ENCODE data around the gene UBE2D1. TPM values are rescaled to one million over a fixed set of nuclear protein-coding genes. Genes with fewer than 3 reads are reported as not detected.

UBE2D1 gene
- total and polyA plus RNA-seq, 9 of the 15 experiments (the other 6 are each of a cell fraction or from before 2014, with no cell fraction given): 4.1 to 24.4 (median 12.3) TPM

DNA sequence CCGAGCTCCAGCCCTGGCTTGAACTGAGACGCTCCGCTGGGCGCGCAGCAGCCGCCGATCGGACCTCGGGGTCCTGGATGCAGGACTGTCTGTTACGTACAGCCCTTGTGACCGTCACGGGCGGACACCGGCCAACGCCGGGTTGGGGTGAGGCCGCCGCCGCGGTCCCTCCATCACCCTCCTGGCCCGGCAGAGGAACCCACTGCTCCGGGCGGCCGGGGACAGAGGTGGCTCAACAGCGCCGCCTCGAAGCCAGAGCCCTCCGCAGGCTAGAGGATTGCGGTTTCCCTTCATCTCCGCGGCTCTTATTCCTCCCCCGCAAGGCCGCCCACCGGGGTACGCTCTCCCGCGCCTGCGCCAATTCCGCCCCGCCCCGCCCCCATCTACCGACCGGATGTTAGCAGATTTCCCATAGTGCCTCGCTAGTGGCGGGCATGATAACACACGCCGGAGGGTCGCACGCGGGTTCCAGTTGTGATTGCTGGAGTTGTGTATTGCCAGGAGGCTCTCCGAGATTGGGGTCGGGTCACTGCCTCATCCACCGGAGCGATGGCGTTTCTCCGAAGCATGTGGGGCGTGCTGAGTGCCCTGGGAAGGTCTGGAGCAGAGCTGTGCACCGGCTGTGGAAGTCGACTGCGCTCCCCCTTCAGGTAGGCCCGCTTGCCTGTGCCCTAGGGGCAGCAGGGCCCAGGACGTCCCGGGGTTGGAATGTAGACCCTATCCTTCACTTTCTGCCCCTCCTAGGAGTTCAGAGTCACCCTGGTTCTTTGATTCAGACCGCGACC lies 50.4 kb downstream of the UBE2D1 start, which contains the start of gene TFAM (continued):
- TF ChIP-seq, protein P1, sequence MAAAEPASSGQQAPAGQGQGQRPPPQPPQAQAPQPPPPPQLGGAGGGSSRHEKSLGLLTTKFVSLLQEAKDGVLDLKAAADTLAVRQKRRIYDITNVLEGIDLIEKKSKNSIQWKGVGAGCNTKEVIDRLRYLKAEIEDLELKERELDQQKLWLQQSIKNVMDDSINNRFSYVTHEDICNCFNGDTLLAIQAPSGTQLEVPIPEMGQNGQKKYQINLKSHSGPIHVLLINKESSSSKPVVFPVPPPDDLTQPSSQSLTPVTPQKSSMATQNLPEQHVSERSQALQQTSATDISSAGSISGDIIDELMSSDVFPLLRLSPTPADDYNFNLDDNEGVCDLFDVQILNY (CRISPR knock-in tag; IDR thresholded peaks at IDR 0.05): peak; percentile 55; the same call in 1 of the 2 replicates
- TF ChIP-seq KLF10 (CRISPR knock-in tag; IDR thresholded peaks at IDR 0.05) (no peak), NCOA2 (IDR thresholded peaks at IDR 0.05; ENCODE audit: partially characterized antibody in 2 of 2) (no peak), CBFB (CRISPR knock-in tag; IDR thresholded peaks at IDR 0.05) (peak; percentile 98), ZBED1 (IDR thresholded peaks at IDR 0.05) (0 out of 2 replicates have a peak, but pooled peaks have one; percentile 46), MEF2D (tag; conservative IDR thresholded peaks at IDR 0.05; ENCODE audit: low read depth) (peak; percentile 72; the same call in 1 of the 2 replicates), ZNF224 (CRISPR knock-in tag; IDR thresholded peaks at IDR 0.05) (no peak), RBFOX2 (IDR thresholded peaks at IDR 0.05; ENCODE audit: low read depth, low read length) (peak; percentile 99), NFIC (IDR thresholded peaks at IDR 0.05) (peak; percentile 40; the same call in 1 of the 2 replicates), ADNP (tag; IDR thresholded peaks at IDR 0.05) (no peak; the same call in 1 of the 2 replicates), SMAD4 (CRISPR knock-in tag; conservative IDR thresholded peaks at IDR 0.05) (peak; percentile 77), TAL1 (IDR thresholded peaks at IDR 0.05) (no peak)
- TF ChIP-seq, protein P2, sequence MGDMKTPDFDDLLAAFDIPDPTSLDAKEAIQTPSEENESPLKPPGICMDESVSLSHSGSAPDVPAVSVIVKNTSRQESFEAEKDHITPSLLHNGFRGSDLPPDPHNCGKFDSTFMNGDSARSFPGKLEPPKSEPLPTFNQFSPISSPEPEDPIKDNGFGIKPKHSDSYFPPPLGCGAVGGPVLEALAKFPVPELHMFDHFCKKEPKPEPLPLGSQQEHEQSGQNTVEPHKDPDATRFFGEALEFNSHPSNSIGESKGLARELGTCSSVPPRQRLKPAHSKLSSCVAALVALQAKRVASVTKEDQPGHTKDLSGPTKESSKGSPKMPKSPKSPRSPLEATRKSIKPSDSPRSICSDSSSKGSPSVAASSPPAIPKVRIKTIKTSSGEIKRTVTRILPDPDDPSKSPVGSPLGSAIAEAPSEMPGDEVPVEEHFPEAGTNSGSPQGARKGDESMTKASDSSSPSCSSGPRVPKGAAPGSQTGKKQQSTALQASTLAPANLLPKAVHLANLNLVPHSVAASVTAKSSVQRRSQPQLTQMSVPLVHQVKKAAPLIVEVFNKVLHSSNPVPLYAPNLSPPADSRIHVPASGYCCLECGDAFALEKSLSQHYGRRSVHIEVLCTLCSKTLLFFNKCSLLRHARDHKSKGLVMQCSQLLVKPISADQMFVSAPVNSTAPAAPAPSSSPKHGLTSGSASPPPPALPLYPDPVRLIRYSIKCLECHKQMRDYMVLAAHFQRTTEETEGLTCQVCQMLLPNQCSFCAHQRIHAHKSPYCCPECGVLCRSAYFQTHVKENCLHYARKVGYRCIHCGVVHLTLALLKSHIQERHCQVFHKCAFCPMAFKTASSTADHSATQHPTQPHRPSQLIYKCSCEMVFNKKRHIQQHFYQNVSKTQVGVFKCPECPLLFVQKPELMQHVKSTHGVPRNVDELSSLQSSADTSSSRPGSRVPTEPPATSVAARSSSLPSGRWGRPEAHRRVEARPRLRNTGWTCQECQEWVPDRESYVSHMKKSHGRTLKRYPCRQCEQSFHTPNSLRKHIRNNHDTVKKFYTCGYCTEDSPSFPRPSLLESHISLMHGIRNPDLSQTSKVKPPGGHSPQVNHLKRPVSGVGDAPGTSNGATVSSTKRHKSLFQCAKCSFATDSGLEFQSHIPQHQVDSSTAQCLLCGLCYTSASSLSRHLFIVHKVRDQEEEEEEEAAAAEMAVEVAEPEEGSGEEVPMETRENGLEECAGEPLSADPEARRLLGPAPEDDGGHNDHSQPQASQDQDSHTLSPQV (IDR thresholded peaks at IDR 0.05): peak; percentile 37; the same call in 1 of the 2 replicates
- TF ChIP-seq, protein P3, sequence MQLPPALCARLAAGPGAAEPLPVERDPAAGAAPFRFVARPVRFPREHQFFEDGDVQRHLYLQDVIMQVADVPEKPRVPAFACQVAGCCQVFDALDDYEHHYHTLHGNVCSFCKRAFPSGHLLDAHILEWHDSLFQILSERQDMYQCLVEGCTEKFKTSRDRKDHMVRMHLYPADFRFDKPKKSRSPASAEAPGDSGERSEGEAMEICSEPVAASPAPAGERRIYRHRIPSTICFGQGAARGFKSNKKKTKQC (CRISPR knock-in tag; IDR thresholded peaks at IDR 0.05): peak; percentile 71; the same call in 1 of the 2 replicates
- TF ChIP-seq, protein P4, sequence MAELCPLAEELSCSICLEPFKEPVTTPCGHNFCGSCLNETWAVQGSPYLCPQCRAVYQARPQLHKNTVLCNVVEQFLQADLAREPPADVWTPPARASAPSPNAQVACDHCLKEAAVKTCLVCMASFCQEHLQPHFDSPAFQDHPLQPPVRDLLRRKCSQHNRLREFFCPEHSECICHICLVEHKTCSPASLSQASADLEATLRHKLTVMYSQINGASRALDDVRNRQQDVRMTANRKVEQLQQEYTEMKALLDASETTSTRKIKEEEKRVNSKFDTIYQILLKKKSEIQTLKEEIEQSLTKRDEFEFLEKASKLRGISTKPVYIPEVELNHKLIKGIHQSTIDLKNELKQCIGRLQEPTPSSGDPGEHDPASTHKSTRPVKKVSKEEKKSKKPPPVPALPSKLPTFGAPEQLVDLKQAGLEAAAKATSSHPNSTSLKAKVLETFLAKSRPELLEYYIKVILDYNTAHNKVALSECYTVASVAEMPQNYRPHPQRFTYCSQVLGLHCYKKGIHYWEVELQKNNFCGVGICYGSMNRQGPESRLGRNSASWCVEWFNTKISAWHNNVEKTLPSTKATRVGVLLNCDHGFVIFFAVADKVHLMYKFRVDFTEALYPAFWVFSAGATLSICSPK (IDR thresholded peaks at IDR 0.05; ENCODE audit: borderline replicate concordance): 0 out of 2 replicates have a peak, but pooled peaks have one; percentile 57
- TF ChIP-seq, protein P5, sequence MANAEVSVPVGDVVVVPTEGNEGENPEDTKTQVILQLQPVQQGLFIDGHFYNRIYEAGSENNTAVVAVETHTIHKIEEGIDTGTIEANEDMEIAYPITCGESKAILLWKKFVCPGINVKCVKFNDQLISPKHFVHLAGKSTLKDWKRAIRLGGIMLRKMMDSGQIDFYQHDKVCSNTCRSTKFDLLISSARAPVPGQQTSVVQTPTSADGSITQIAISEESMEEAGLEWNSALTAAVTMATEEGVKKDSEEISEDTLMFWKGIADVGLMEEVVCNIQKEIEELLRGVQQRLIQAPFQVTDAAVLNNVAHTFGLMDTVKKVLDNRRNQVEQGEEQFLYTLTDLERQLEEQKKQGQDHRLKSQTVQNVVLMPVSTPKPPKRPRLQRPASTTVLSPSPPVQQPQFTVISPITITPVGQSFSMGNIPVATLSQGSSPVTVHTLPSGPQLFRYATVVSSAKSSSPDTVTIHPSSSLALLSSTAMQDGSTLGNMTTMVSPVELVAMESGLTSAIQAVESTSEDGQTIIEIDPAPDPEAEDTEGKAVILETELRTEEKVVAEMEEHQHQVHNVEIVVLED (CRISPR knock-in tag; IDR thresholded peaks at IDR 0.05): no peak
- TF ChIP-seq, protein P6, sequence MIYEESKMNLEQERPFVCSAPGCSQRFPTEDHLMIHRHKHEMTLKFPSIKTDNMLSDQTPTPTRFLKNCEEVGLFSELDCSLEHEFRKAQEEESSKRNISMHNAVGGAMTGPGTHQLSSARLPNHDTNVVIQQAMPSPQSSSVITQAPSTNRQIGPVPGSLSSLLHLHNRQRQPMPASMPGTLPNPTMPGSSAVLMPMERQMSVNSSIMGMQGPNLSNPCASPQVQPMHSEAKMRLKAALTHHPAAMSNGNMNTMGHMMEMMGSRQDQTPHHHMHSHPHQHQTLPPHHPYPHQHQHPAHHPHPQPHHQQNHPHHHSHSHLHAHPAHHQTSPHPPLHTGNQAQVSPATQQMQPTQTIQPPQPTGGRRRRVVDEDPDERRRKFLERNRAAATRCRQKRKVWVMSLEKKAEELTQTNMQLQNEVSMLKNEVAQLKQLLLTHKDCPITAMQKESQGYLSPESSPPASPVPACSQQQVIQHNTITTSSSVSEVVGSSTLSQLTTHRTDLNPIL (CRISPR knock-in tag; IDR thresholded peaks at IDR 0.05): no peak

Measured in K562 (cell line).